Keratinocyte (primary cell): ENCODE measurements around the gene CCN5. TPM values are rescaled to one million over a fixed set of nuclear protein-coding genes. Genes with fewer than 3 reads are reported as not detected.

ENCODE experiments used
- DNase-seq: peaks from one replicate; pipeline ENCODE4 v3.0.0-alpha.2; 2011; ENCODE audit warnings: low read depth, missing footprints, low spot score
- FAIRE-seq: peaks from 2 replicates; lab custom pipeline; 2011; peaks lifted over from hg19 to GRCh38; lab: Jason Lieb, UNC
- H2AFZ ChIP-seq: 2 replicates; pipeline ENCODE4 v1.6.0; 2012; ENCODE audit warnings: low read length, control low read depth, inconsistent platforms; ENCODE audit not compliant: control insufficient read depth
- H3K27ac ChIP-seq: 2 replicates; pipeline ENCODE4 v1.5.1; 2011; ENCODE audit warnings: low read length; ENCODE audit not compliant: control insufficient read depth, insufficient read depth
- H3K27me3 ChIP-seq: 3 replicates; pipeline ENCODE4 v1.6.0; 2011; ENCODE audit warnings: low read length; ENCODE audit not compliant: control insufficient read depth, insufficient read depth; ENCODE audit errors: extremely low read depth
- H3K36me3 ChIP-seq, 2 experiments: 2 replicates in 1 of 2; 3 replicates in 1 of 2; pipeline ENCODE4 v1.5.1; 2011; ENCODE audit warnings: low read length in 2 of 2, mild to moderate bottlenecking in 1 of 2; ENCODE audit not compliant: control insufficient read depth in 2 of 2, insufficient read depth in 2 of 2; ENCODE audit errors: extremely low read depth in 1 of 2
- H3K4me1 ChIP-seq: 3 replicates; pipeline ENCODE4 v1.5.1; 2011; ENCODE audit warnings: low read length; ENCODE audit not compliant: control insufficient read depth, insufficient read depth; ENCODE audit errors: extremely low read depth
- H3K4me2 ChIP-seq: 3 replicates; pipeline ENCODE4 v1.6.0; 2011; ENCODE audit warnings: low read depth, low read length; ENCODE audit not compliant: control insufficient read depth, insufficient read depth; ENCODE audit errors: extremely low read depth
- H3K4me3 ChIP-seq, 3 experiments: fragments of 200-600 bp in 1 of 3; sonication (generic) in 1 of 3; 2 replicates in 2 of 3; 3 replicates in 1 of 3; pipeline ENCODE4 v1.5.1; 2011 to 2016; ENCODE audit warnings: low read length in 3 of 3, mild to moderate bottlenecking in 3 of 3, control low read depth in 2 of 3, inconsistent platforms in 1 of 3, low read depth in 1 of 3, mixed read lengths in 1 of 3, mixed run types in 1 of 3, moderate library complexity in 1 of 3; ENCODE audit not compliant: control insufficient read depth in 2 of 3, insufficient read depth in 2 of 3; ENCODE audit errors: extremely low read depth in 1 of 3
- H3K79me2 ChIP-seq: 2 replicates; pipeline ENCODE4 v1.6.0; 2012; ENCODE audit warnings: low read length; ENCODE audit not compliant: control insufficient read depth, insufficient read depth
- H3K9ac ChIP-seq: 3 replicates; pipeline ENCODE4 v1.6.0; 2011; ENCODE audit warnings: low read length; ENCODE audit not compliant: control insufficient read depth, insufficient read depth; ENCODE audit errors: extremely low read depth
- H3K9me1 ChIP-seq: 3 replicates; pipeline ENCODE4 v1.6.0; 2011; ENCODE audit warnings: low read length; ENCODE audit not compliant: control insufficient read depth, insufficient read depth; ENCODE audit errors: extremely low read depth
- H3K9me3 ChIP-seq: 2 replicates; pipeline ENCODE4 v1.5.1; 2012; ENCODE audit warnings: low read depth, low read length; ENCODE audit not compliant: control insufficient read depth
- H4K20me1 ChIP-seq: 3 replicates; pipeline ENCODE4 v1.6.0; 2011; ENCODE audit warnings: low read length; ENCODE audit not compliant: control insufficient read depth, insufficient read depth; ENCODE audit errors: extremely low read depth
- CTCF ChIP-seq, 3 experiments: IDR thresholded peaks in 1 of 3; conservative IDR thresholded peaks in 1 of 3; optimal IDR thresholded peaks in 1 of 3; 2 replicates in 2 of 3; 3 replicates in 1 of 3; pipeline versions ENCODE3 to v1.5.1; 2011; ENCODE audit warnings: low read length in 3 of 3, mild to moderate bottlenecking in 3 of 3, moderate library complexity in 2 of 3, control low read depth in 1 of 3, inconsistent platforms in 1 of 3; ENCODE audit not compliant: insufficient read depth in 2 of 3; ENCODE audit errors: extremely low read depth in 1 of 3
- EZH2 ChIP-seq: IDR thresholded peaks from one replicate; pipeline ENCODE4 v1.6.1; 2012; ENCODE audit warnings: inconsistent platforms, mild to moderate bottlenecking, low read length, moderate library complexity
- dilution Hi-C: fragments of 300-500 bp; cut with MboI; formaldehyde crosslinking; loops from one replicate; pipeline ENCODE4 v1.7.0; 2020; ENCODE audit warnings: low sequenced_read_pairs; ENCODE audit not compliant: extremely low pct_ligation_motif_present
- polyA plus RNA-seq, 5 experiments: library from polyadenylated mRNA; depleted of rRNA in 3 of 5; stranded (reverse) in 3 of 5; stranded (forward) in 1 of 5; unstranded in 1 of 5; fragments of >200 nt; gene quantifications; 1 replicate in 1 of 5; 2 replicates in 3 of 5; 3 replicates in 1 of 5; pipeline versions ENCODE4 v1.2.1 to v1.2.3, GENCODE V29; 2011 to 2012; ENCODE audit warnings: missing spikeins in 2 of 5, low read depth in 1 of 5, low replicate concordance in 1 of 5

CCN5 gene
- polyA plus RNA-seq, 1 donor (not counting 4 experiments of a cell fraction or from before 2014, with no cell fraction given): not detected

GRCh38 chr20:44743080-44743701 lies 28.0 kb downstream of the CCN5 start:
- H3K4me3 ChIP-seq: no peak overlapping the region
- no peaks in the 10 kb centered on the region for H3K79me2 ChIP-seq
- no peaks in the 10 kb centered on the region for H3K36me3 ChIP-seq
- H3K4me1 ChIP-seq: peaks cover 8% of the 10 kb centered on the region
- no peak overlapping the region for H3K27ac ChIP-seq
- FAIRE-seq (no peak), DNase-seq (no peak)
- no peak overlapping the region for H2AFZ ChIP-seq
- peaks cover 46% of the 10 kb centered on the region for H3K27me3 ChIP-seq
- TF ChIP-seq CTCF (optimal IDR thresholded peaks at IDR 0.05 in 1 of 3, IDR thresholded peaks at IDR 0.05 in 1 of 3, conservative IDR thresholded peaks at IDR 0.05 in 1 of 3; ENCODE audit: extremely low read depth in 1 of 3, insufficient read depth in 2 of 3, low read length in 3 of 3): no peak
- no peak for TF ChIP-seq EZH2
- no peaks in the 10 kb centered on the region for H3K9me3 ChIP-seq
- dilution Hi-C loops: no loop called here
- H3K4me2 ChIP-seq: no peak overlapping the region
- no peak overlapping the region for H3K9ac ChIP-seq
- peaks cover 5% of the 10 kb centered on the region for H4K20me1 ChIP-seq
- no peaks in the 10 kb centered on the region for H3K9me1 ChIP-seq

GRCh38 chr20:44743916-44744655 lies 28.9 kb downstream of the CCN5 start:
- Histone ChIP-seq H3K27me3 (peaks cover 51% of the 10 kb centered on the region), H3K36me3 (no peaks in the 10 kb centered on the region), H3K79me2 (no peaks in the 10 kb centered on the region), H2AFZ (no peak overlapping the region), H3K4me2 (no peak overlapping the region), H3K9me3 (no peaks in the 10 kb centered on the region), H4K20me1 (peaks cover 5% of the 10 kb centered on the region), H3K9me1 (no peaks in the 10 kb centered on the region), H3K9ac (no peak overlapping the region), H3K27ac (no peak overlapping the region), H3K4me1 (peaks cover 8% of the 10 kb centered on the region), H3K4me3 (no peak overlapping the region)
- TF ChIP-seq EZH2 (no peak), CTCF (optimal IDR thresholded peaks at IDR 0.05 in 1 of 3, IDR thresholded peaks at IDR 0.05 in 1 of 3, conservative IDR thresholded peaks at IDR 0.05 in 1 of 3; ENCODE audit: extremely low read depth in 1 of 3, insufficient read depth in 2 of 3, low read length in 3 of 3) (no peak)
- FAIRE-seq: no peak
- DNase-seq: no peak
- dilution Hi-C loops: no loop called here
